ENCODE data around the gene MYOM3. TPM values are rescaled to one million over a fixed set of nuclear protein-coding genes. Genes with fewer than 3 reads are reported as not detected.

Gene MYOM3
- total and polyA plus RNA-seq, 2 of the 4 experiments (the other 2 are of a cell fraction): 0.03 TPM; not detected in 1

DNA sequence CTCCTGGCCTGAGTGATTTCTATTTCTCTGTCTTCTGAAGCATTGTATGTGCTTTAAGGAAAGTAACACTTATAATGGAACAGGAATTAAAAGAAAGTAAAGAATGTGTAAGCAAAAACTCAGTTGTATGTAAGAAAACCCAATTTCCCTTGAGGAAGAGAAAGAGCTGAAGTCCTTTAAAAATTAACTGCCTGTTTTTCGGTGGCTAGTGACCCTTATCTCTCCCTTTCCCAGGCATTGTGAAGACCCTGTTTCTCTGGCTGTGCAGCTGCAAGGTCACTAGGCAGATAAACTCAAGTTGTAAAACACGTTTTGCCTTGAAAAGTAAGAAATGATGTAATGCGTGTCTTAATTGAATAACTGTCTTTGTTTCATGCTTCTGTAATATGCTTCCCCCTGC, 8.5 kb downstream of the MYOM3 start:
- H2AK5ac ChIP-seq (ENCODE audit: low read depth, low read length): no peak overlapping the region
- no peaks in the 10 kb centered on the region for H3K9me1 ChIP-seq (ENCODE audit: insufficient read depth, low read length)
- intact Hi-C loops (cut with micrococcal nuclease) (no loop called here), dilution Hi-C loops (cut with HindIII; ENCODE audit: low sequenced_read_pairs, unreplicated experiment) (no loop called here), in situ Hi-C loops (cut with MboI; ENCODE audit: low sequenced_read_pairs) (no loop called here)
- H3K27me3 ChIP-seq (ENCODE audit: control insufficient read depth, insufficient read depth, low read length): peaks cover 24% of the 10 kb centered on the region; the same call in 1 of the 2 replicates
- H3K36me3 ChIP-seq (ENCODE audit: control insufficient read depth, insufficient read depth, low read length): no peaks in the 10 kb centered on the region
- H3K9me3 ChIP-seq (ENCODE audit: control insufficient read depth, insufficient read depth, low read length): no peaks in the 10 kb centered on the region
- no peak for TF ChIP-seq RAD21 (IDR thresholded peaks at IDR 0.05; ENCODE audit: low read length)
- no peak for TF ChIP-seq CEBPB (IDR thresholded peaks at IDR 0.05; ENCODE audit: low read depth, low read length)
- no peak for TF ChIP-seq CHD1 (IDR thresholded peaks at IDR 0.05; ENCODE audit: low read depth, low read length)
- TF ChIP-seq RCOR1 (IDR thresholded peaks at IDR 0.05; ENCODE audit: insufficient replicate concordance, low read length): no peak
- TF ChIP-seq, protein P1, sequence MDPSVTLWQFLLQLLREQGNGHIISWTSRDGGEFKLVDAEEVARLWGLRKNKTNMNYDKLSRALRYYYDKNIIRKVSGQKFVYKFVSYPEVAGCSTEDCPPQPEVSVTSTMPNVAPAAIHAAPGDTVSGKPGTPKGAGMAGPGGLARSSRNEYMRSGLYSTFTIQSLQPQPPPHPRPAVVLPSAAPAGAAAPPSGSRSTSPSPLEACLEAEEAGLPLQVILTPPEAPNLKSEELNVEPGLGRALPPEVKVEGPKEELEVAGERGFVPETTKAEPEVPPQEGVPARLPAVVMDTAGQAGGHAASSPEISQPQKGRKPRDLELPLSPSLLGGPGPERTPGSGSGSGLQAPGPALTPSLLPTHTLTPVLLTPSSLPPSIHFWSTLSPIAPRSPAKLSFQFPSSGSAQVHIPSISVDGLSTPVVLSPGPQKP (IDR thresholded peaks at IDR 0.05; ENCODE audit: borderline replicate concordance, low read depth, low read length): no peak
- TF ChIP-seq BHLHE40 (IDR thresholded peaks at IDR 0.05; ENCODE audit: low read depth, low read length): no peak
- TF ChIP-seq, protein P2, sequence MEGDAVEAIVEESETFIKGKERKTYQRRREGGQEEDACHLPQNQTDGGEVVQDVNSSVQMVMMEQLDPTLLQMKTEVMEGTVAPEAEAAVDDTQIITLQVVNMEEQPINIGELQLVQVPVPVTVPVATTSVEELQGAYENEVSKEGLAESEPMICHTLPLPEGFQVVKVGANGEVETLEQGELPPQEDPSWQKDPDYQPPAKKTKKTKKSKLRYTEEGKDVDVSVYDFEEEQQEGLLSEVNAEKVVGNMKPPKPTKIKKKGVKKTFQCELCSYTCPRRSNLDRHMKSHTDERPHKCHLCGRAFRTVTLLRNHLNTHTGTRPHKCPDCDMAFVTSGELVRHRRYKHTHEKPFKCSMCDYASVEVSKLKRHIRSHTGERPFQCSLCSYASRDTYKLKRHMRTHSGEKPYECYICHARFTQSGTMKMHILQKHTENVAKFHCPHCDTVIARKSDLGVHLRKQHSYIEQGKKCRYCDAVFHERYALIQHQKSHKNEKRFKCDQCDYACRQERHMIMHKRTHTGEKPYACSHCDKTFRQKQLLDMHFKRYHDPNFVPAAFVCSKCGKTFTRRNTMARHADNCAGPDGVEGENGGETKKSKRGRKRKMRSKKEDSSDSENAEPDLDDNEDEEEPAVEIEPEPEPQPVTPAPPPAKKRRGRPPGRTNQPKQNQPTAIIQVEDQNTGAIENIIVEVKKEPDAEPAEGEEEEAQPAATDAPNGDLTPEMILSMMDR (conservative IDR thresholded peaks at IDR 0.05; ENCODE audit: low read depth, low read length): no peak
- no peak for TF ChIP-seq MXI1 (IDR thresholded peaks at IDR 0.05; ENCODE audit: borderline replicate concordance, low read depth, low read length)
- no peak for TF ChIP-seq POLR2A (IDR thresholded peaks at IDR 0.05; ENCODE audit: low read depth, low read length)
- TF ChIP-seq, protein P3, sequence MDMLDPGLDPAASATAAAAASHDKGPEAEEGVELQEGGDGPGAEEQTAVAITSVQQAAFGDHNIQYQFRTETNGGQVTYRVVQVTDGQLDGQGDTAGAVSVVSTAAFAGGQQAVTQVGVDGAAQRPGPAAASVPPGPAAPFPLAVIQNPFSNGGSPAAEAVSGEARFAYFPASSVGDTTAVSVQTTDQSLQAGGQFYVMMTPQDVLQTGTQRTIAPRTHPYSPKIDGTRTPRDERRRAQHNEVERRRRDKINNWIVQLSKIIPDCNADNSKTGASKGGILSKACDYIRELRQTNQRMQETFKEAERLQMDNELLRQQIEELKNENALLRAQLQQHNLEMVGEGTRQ (IDR thresholded peaks at IDR 0.05; ENCODE audit: low read depth, low read length): no peak
- no peak for TF ChIP-seq RFX5 (IDR thresholded peaks at IDR 0.05; ENCODE audit: low read depth, low read length)
- TF ChIP-seq MAZ (IDR thresholded peaks at IDR 0.05; ENCODE audit: borderline replicate concordance, low read depth, low read length): no peak
- TF ChIP-seq MAFK (IDR thresholded peaks at IDR 0.05; ENCODE audit: low read depth, low read length): no peak
- no peak for TF ChIP-seq SMC3 (IDR thresholded peaks at IDR 0.05; ENCODE audit: low read depth, low read length)
- TF ChIP-seq NFE2L2 (IDR thresholded peaks at IDR 0.05; ENCODE audit: low read depth, low read length): no peak
- TF ChIP-seq FOS (IDR thresholded peaks at IDR 0.05; ENCODE audit: low read depth, low read length): no peak
- ChIA-PET POLR2A (ENCODE audit: unreplicated experiment) (no interaction called here), CTCF (no interaction called here)
- H3K18ac ChIP-seq (ENCODE audit: low read depth, low read length): no peak overlapping the region
- no peak overlapping the region for H2BK20ac ChIP-seq (ENCODE audit: low read depth, low read length)
- H2AK9ac ChIP-seq (replicated peaks; ENCODE audit: low read depth, low read length, poor library complexity): no peak overlapping the region
- H4K5ac ChIP-seq (ENCODE audit: low read depth, low read length): no peak overlapping the region
- no peak overlapping the region for H2BK120ac ChIP-seq (ENCODE audit: low read depth, low read length)
- no peaks in the 10 kb centered on the region for H4K20me1 ChIP-seq (ENCODE audit: insufficient read depth, low read length)
- H3K23ac ChIP-seq (ENCODE audit: low read depth, low read length): no peak overlapping the region
- H3K9ac ChIP-seq (ENCODE audit: low read depth, low read length): no peak overlapping the region
- H3K27ac ChIP-seq (ENCODE audit: insufficient read depth, low read length): no peak overlapping the region
- no peak overlapping the region for H2BK5ac ChIP-seq (ENCODE audit: low read depth, low read length, poor library complexity, severe bottlenecking)
- H3K14ac ChIP-seq (replicated peaks; ENCODE audit: low read depth, low read length): no peak overlapping the region
- DNase-seq (no peak), ATAC-seq (ENCODE audit: low read depth) (no peak)
- no peak overlapping the region for H4K91ac ChIP-seq (ENCODE audit: insufficient read depth, low read depth, low read length)
- H3K79me1 ChIP-seq (ENCODE audit: low read depth in 1 of 2, low read length in 2 of 2): no peaks in the 10 kb centered on the region
- H3K56ac ChIP-seq (ENCODE audit: extremely low read depth, insufficient read depth, low read length): no peak overlapping the region
- H3K4me3 ChIP-seq (ENCODE audit: insufficient read depth, low read depth, low read length): no peak overlapping the region
- no peak overlapping the region for H4K8ac ChIP-seq (ENCODE audit: low read depth in 2 of 2, low read length in 2 of 2)
- no CpG with 5 or more reads among the region's 3 CpGs for WGBS, 2 experiments (ENCODE audit: extremely low coverage in 2 of 2, insufficient read length in 1 of 2)
- H3K4ac ChIP-seq (ENCODE audit: low read depth, low read length): no peak overlapping the region
- no peak overlapping the region for H3K4me2 ChIP-seq (ENCODE audit: low read depth, low read length)
- H2AFZ ChIP-seq (replicated peaks; ENCODE audit: low read length, poor library complexity): no peak overlapping the region
- no TSS peak for BruUV-seq (replicated peaks)
- no peak overlapping the region for H2BK15ac ChIP-seq (ENCODE audit: low read depth, low read length)
- no peaks in the 10 kb centered on the region; the same call in 1 of the 2 replicates for H3K4me1 ChIP-seq (ENCODE audit: control insufficient read depth, insufficient read depth, low read length)
